BLaER1 (cell line): Measurements from ENCODE around the gene UPK2.

Experiments
- H3K27ac ChIP-seq: shearing (Covaris generic); formaldehyde crosslinking; 2 replicates; pipeline ENCODE4 v1.8.1; 2022
- H3K27me3 ChIP-seq: shearing (Covaris generic); formaldehyde crosslinking; 2 replicates; pipeline ENCODE4 v1.8.1; 2022
- H3K36me3 ChIP-seq: shearing (Covaris generic); formaldehyde crosslinking; 2 replicates; pipeline ENCODE4 v1.8.1; 2022
- H3K4me1 ChIP-seq: shearing (Covaris generic); formaldehyde crosslinking; 2 replicates; pipeline ENCODE4 v1.8.1; 2022
- H3K4me2 ChIP-seq: shearing (Covaris generic); formaldehyde crosslinking; 2 replicates; pipeline ENCODE4 v1.8.1; 2022
- H3K4me3 ChIP-seq: shearing (Covaris generic); formaldehyde crosslinking; 2 replicates; pipeline ENCODE4 v1.8.1; 2022
- H3K9ac ChIP-seq: shearing (Covaris generic); formaldehyde crosslinking; 2 replicates; pipeline ENCODE4 v1.8.1; 2022
- H3K9me3 ChIP-seq: shearing (Covaris generic); formaldehyde crosslinking; 2 replicates; pipeline ENCODE4 v1.8.1; 2022
- H4K20me1 ChIP-seq: shearing (Covaris generic); formaldehyde crosslinking; 2 replicates; pipeline ENCODE4 v1.8.1; 2022
- Cebpa-rat ChIP-seq: shearing (Covaris generic); IDR thresholded peaks from 2 replicates; pipeline ENCODE4 v1.8.1; 2022

UPK2 gene

GRCh38 chr11:118911880-118912741 is 44.0 kb upstream of the UPK2 start:
- Histone ChIP-seq H3K4me3 (peak overlapping the region; percentile 64), H3K36me3 (peaks cover 12% of the 10 kb centered on the region), H3K4me2 (peak overlapping the region; percentile 99), H3K4me1 (peaks cover 97% of the 10 kb centered on the region), H4K20me1 (peaks cover 13% of the 10 kb centered on the region; the same call in 1 of the 2 replicates), H3K9me3 (no peaks in the 10 kb centered on the region), H3K9ac (peak overlapping the region; percentile 85), H3K27ac (peak overlapping the region; percentile 96), H3K27me3 (no peaks in the 10 kb centered on the region)
- TF ChIP-seq Cebpa-rat = no peak

- no peaks in the 10 kb centered on the region for H3K9me3 ChIP-seq
- no peak for TF ChIP-seq Cebpa-rat
- peak overlapping the region; percentile 96 for H3K27ac ChIP-seq
- peak overlapping the region; percentile 99 for H3K4me2 ChIP-seq
- H3K27me3 ChIP-seq = no peaks in the 10 kb centered on the region
- peaks cover 6% of the 10 kb centered on the region; the same call in 1 of the 2 replicates for H4K20me1 ChIP-seq
- peak overlapping the region; percentile 64 for H3K4me3 ChIP-seq
- H3K9ac ChIP-seq = peak overlapping the region; percentile 85
- H3K36me3 ChIP-seq = peaks cover 4% of the 10 kb centered on the region
- H3K4me1 ChIP-seq = peaks cover 97% of the 10 kb centered on the region
Measured at GRCh38 chr11:118912742-118913410, 43.2 kb upstream of the UPK2 start.

- Histone ChIP-seq H3K4me2 (peak overlapping the region; percentile 99), H3K36me3 (no peaks in the 10 kb centered on the region), H3K27ac (peak overlapping the region; percentile 96), H3K9me3 (no peaks in the 10 kb centered on the region), H4K20me1 (no peaks in the 10 kb centered on the region), H3K4me3 (peak overlapping the region; percentile 64), H3K9ac (peak overlapping the region; percentile 85), H3K27me3 (no peaks in the 10 kb centered on the region), H3K4me1 (peaks cover 97% of the 10 kb centered on the region)
- no peak for TF ChIP-seq Cebpa-rat
Measured at GRCh38 chr11:118913411-118914125, 42.5 kb upstream of the UPK2 start.

- H3K27ac ChIP-seq = peak overlapping the region; percentile 92
- peak overlapping the region; percentile 99 for H3K4me2 ChIP-seq
- H4K20me1 ChIP-seq = peaks cover 3% of the 10 kb centered on the region; the same call in 1 of the 2 replicates
- H3K36me3 ChIP-seq = no peaks in the 10 kb centered on the region
- peak overlapping the region; percentile 59 for H3K4me3 ChIP-seq
- peak overlapping the region; percentile 79 for H3K9ac ChIP-seq
- H3K9me3 ChIP-seq = no peaks in the 10 kb centered on the region
- peaks cover 95% of the 10 kb centered on the region for H3K4me1 ChIP-seq
- no peak for TF ChIP-seq Cebpa-rat
- no peaks in the 10 kb centered on the region for H3K27me3 ChIP-seq
Measured at GRCh38 chr11:118914178-118914918, 41.8 kb upstream of the UPK2 start.

GRCh38 chr11:118914987-118915386 is 41.1 kb upstream of the UPK2 start:
- Histone ChIP-seq H3K27ac (peak overlapping the region; percentile 92), H3K4me2 (peak overlapping the region; percentile 99), H4K20me1 (peaks cover 9% of the 10 kb centered on the region), H3K9ac (peak overlapping the region; percentile 79), H3K36me3 (no peaks in the 10 kb centered on the region), H3K9me3 (no peaks in the 10 kb centered on the region), H3K4me3 (peak overlapping the region; percentile 59), H3K27me3 (no peaks in the 10 kb centered on the region), H3K4me1 (peaks cover 95% of the 10 kb centered on the region)
- TF ChIP-seq Cebpa-rat = no peak

GRCh38 chr11:118915396-118915795 is 40.7 kb upstream of the UPK2 start:
- Histone ChIP-seq H3K4me3 (peak overlapping the region; percentile 59), H4K20me1 (peaks cover 13% of the 10 kb centered on the region), H3K27ac (peak overlapping the region; percentile 92), H3K27me3 (no peaks in the 10 kb centered on the region), H3K4me2 (peak overlapping the region; percentile 99), H3K9ac (peak overlapping the region; percentile 79), H3K4me1 (peaks cover 96% of the 10 kb centered on the region), H3K36me3 (no peaks in the 10 kb centered on the region), H3K9me3 (no peaks in the 10 kb centered on the region)
- TF ChIP-seq Cebpa-rat = no peak

GRCh38 chr11:118915941-118916841 is 39.9 kb upstream of the UPK2 start:
- H3K4me2 ChIP-seq = peak overlapping the region; percentile 99
- H3K9ac ChIP-seq = peak overlapping the region; percentile 79
- no peaks in the 10 kb centered on the region for H3K9me3 ChIP-seq
- peaks cover 21% of the 10 kb centered on the region for H4K20me1 ChIP-seq
- no peak for TF ChIP-seq Cebpa-rat
- peak overlapping the region; percentile 92 for H3K27ac ChIP-seq
- no peaks in the 10 kb centered on the region for H3K36me3 ChIP-seq
- H3K4me1 ChIP-seq = peaks cover 97% of the 10 kb centered on the region
- peak overlapping the region; percentile 59 for H3K4me3 ChIP-seq
- no peaks in the 10 kb centered on the region for H3K27me3 ChIP-seq

- peaks cover 97% of the 10 kb centered on the region for H3K4me1 ChIP-seq
- no peaks in the 10 kb centered on the region for H3K9me3 ChIP-seq
- TF ChIP-seq Cebpa-rat = no peak
- no peaks in the 10 kb centered on the region for H3K36me3 ChIP-seq
- H3K9ac ChIP-seq = peak overlapping the region; percentile 79
- H3K27ac ChIP-seq = peak overlapping the region; percentile 92
- H3K4me2 ChIP-seq = peak overlapping the region; percentile 99
- H4K20me1 ChIP-seq = peaks cover 28% of the 10 kb centered on the region
- no peaks in the 10 kb centered on the region for H3K27me3 ChIP-seq
- H3K4me3 ChIP-seq = peak overlapping the region; percentile 59; the same call in 1 of the 2 replicates
Measured at GRCh38 chr11:118916842-118917388, 39.2 kb upstream of the UPK2 start.
